GM21526 (cell line): Measurements from ENCODE around the gene ZBTB47.

Source experiments
- ATAC-seq: cut with Tn5 transposase; IDR thresholded peaks from one replicate; pipeline ENCODE4 v1.9.1; 2021; ENCODE audit warnings: moderate library complexity; ENCODE audit not compliant: unreplicated experiment, low FRiP score

ZBTB47 gene

GRCh38 chr3:42652251-42652610 is 1.3 kb upstream of the ZBTB47 start:
- no peak for ATAC-seq

GRCh38 chr3:42652611-42653302 is 740 bp upstream of the ZBTB47 start:
- ATAC-seq: no peak

GRCh38 chr3:42653303-42653559 is 266 bp upstream of the ZBTB47 start:
- ATAC-seq: no peak

- ATAC-seq: no peak
These were observed 1.1 kb downstream of the ZBTB47 start for GRCh38 chr3:42654331-42655201.

- ATAC-seq: no peak
These were observed 1.9 kb downstream of the ZBTB47 start for GRCh38 chr3:42655331-42655888.

- ATAC-seq: no peak
These were observed 2.6 kb downstream of the ZBTB47 start for GRCh38 chr3:42655980-42656679.

GRCh38 chr3:42656680-42657610 is 3.4 kb downstream of the ZBTB47 start:
- no peak for ATAC-seq

GRCh38 chr3:42657675-42658074 is 4.2 kb downstream of the ZBTB47 start:
- no peak for ATAC-seq

- ATAC-seq: no peak
These were observed 4.7 kb downstream of the ZBTB47 start for GRCh38 chr3:42658091-42658770.

GRCh38 chr3:42658771-42659390 is 5.4 kb downstream of the ZBTB47 start:
- no peak for ATAC-seq

- no peak for ATAC-seq
These were observed 6.1 kb downstream of the ZBTB47 start for GRCh38 chr3:42659451-42660130.

GRCh38 chr3:42660131-42660715 is 6.7 kb downstream of the ZBTB47 start:
- ATAC-seq: no peak

GRCh38 chr3:42660898-42661297 is 7.4 kb downstream of the ZBTB47 start:
- ATAC-seq: no peak

GRCh38 chr3:42661593-42662022 is 8.1 kb downstream of the ZBTB47 start:
- ATAC-seq: no peak

GRCh38 chr3:42662037-42662812 is 8.7 kb downstream of the ZBTB47 start:
- ATAC-seq: no peak

GRCh38 chr3:42662813-42663535 is 9.5 kb downstream of the ZBTB47 start:
- no peak for ATAC-seq
